GM12875 (cell line): Measurements from ENCODE around the gene HINT1.

Source experiments
- H3K4me3 ChIP-seq: one replicate; pipeline ENCODE4 v1.5.1; 2011; ENCODE audit warnings: low read depth, low read length, control low read depth
- TF ChIP-seq, protein P1 (sequence below): IDR thresholded peaks from 2 replicates; pipeline ENCODE4 v1.5.1; 2011; ENCODE audit warnings: low read depth, mild to moderate bottlenecking, control low read depth, inconsistent platforms, low read length, moderate library complexity, borderline replicate concordance; ENCODE audit not compliant: insufficient read depth

Gene HINT1

DNA sequence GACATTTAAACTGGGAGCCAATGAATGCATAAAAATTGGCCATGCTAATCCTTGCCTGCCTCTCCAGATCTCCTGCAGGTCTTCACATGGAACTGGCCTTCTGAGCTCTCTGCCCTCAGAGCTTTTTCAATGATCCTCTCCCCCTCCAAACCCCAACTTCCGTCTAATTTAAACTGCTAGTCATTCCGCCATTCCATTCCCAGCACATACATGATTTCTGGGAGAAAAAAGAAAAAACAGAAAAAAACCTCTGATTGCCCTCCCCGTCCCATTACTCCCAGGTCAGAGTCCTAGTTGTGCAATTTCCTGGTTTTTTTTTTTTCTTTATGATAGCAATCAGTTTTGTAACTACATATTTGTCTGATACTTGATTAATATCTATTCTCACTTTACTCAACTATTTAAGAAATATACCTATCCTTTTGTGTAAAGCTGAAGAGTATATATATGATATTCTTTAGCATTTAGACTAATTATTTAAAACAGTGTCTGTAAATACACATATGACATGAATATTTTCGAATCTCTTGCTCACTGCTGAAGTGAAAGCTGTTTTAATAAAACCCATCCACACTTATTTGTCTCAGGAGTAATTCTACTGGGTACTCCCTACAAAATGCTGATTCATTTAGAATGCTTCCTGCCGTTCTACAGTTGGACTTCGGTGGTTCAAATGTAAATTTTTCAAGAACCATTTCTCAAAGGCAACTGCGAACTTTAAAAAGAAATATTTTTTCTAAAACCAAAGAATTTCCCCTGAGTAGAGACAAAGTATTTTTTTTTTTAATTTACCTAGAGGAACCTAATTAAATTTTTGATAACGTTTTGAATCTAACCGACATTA lies 1.6 kb downstream of the HINT1 start:
- TF ChIP-seq, protein P1, sequence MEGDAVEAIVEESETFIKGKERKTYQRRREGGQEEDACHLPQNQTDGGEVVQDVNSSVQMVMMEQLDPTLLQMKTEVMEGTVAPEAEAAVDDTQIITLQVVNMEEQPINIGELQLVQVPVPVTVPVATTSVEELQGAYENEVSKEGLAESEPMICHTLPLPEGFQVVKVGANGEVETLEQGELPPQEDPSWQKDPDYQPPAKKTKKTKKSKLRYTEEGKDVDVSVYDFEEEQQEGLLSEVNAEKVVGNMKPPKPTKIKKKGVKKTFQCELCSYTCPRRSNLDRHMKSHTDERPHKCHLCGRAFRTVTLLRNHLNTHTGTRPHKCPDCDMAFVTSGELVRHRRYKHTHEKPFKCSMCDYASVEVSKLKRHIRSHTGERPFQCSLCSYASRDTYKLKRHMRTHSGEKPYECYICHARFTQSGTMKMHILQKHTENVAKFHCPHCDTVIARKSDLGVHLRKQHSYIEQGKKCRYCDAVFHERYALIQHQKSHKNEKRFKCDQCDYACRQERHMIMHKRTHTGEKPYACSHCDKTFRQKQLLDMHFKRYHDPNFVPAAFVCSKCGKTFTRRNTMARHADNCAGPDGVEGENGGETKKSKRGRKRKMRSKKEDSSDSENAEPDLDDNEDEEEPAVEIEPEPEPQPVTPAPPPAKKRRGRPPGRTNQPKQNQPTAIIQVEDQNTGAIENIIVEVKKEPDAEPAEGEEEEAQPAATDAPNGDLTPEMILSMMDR = no peak
- peak overlapping the region; percentile 99 for H3K4me3 ChIP-seq

DNA sequence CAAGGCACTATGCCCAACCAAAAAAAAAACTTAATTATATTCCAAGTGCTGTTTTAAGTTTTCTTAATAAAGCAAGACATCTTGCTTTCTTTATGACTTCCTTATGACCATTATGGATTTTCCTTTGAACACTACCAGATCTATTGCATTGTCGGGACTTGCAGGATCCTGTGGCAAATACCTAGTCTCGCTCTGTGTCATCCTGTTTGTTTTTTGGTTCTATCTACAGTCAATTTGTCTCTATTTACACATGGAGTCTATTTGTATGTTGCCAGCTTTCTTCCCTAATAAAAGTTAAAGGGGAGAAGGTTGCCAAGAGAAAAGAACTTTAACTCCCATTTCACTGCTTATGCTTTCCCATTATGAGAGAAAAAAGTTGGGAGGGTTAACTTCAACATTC lies 4.9 kb downstream of the HINT1 start:
- TF ChIP-seq, protein P1 = no peak
- H3K4me3 ChIP-seq = no peak overlapping the region

DNA sequence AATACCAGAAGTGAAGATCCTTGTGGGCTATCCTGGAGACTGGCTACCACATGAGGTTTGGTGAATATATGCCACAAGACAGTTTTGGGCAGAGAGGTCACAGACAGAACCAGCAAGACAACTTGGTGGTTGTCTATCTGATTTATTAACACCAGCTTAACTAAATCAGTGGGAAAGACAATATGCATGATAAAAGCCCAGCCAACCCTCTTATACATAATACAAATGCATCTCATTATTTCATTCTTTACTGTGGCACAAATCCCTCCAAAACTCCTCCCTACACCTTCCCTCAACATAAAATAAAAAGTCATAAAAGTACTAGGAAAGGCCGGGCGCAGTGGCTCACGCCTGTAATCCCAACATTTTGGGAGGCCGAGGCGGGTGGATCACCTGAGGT lies 8.1 kb downstream of the HINT1 start:
- TF ChIP-seq, protein P1 = no peak

DNA sequence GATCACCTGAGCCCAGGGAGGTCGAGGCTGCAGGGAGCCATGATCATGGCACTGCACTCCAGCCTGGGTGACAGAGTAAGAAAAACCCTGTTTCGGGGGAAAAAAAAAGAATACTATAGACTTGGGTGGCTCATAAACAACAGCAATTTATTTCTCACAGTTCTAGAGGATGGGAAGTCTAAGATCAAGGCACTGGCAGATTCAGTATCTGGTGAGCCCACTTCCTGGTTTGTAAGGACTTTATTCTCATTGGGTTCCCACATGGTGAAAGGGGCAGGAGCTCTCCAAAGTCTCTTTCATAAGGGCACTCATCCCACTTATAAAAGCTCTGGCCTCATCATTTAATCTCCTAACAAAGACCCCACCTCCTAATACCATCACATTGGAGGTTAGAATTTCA lies 8.7 kb downstream of the HINT1 start:
- TF ChIP-seq, protein P1 = no peak

More for the DNA sequence above, 8.1 kb downstream of the HINT1 start:
- H3K4me3 ChIP-seq = no peak overlapping the region

DNA sequence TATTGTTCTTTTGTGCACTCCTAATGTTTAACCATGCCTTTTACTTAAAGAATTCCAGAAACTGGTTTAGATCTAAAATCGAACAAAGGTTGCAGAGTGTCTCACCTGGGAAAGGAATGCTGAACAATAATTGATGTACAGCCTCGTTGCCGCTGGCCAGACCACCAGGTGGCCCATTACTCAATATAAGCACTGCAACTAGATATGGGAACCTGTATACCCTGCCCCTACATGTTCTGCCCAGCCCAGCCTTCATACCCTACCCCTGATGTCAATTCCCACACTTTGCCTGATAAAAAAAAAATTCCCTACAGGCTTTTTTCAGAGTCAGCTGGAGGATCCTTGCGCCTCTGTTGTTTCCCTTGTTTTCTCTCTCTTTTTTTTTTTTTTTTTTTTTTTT lies 13.8 kb downstream of the HINT1 start:
- no peak overlapping the region for H3K4me3 ChIP-seq
- TF ChIP-seq, protein P1 = no peak

More for the DNA sequence above, 8.7 kb downstream of the HINT1 start:
- H3K4me3 ChIP-seq = no peak overlapping the region

DNA sequence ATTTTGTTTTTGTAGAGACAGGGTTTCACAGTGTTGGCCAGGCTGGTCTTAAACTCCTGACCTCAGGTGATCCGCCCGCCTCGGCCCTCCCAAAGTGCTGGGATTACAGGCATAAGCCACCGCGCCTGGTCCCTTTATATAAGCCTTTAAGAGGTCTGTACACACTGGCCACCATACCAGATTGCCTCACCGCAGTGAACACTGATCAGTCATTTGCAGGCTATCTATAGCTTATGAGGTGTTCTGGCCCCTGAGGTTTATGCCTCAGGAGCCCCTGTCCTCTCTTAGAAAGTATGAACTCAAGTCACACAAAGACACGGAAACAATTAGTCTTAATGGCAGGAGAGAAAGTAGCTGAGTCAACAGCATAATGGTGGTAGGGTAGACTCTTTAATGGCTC lies 14.6 kb downstream of the HINT1 start:
- TF ChIP-seq, protein P1 = no peak
- no peak overlapping the region for H3K4me3 ChIP-seq

DNA sequence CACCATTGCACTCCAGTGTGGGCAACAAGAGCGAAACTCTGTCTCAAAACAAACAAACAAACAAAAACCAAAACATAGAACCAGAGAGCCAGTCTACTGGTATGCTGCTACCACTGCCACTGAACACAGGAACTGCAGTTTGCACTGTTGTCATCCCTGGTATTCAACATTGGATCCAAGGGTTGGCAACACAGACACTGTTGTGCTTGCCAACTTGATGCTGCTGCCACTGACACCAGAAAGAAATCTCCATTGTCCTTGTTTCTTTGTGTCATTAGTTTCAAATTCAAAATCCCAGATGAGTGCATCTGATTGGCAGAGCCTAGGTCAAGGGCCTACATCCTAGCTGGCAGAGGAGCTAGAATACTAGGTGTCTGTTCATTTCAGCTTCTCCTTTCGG lies 16.2 kb downstream of the HINT1 start:
- TF ChIP-seq, protein P1 = no peak
- H3K4me3 ChIP-seq = no peak overlapping the region
